ENCODE results near the gene SLIT3.
"Not testable (repeated sequence)": the region's sequence is repeated elsewhere in the genome, so short reads cannot be mapped to it uniquely, and the experiment has no call there.

The SLIT3 gene

DNA sequence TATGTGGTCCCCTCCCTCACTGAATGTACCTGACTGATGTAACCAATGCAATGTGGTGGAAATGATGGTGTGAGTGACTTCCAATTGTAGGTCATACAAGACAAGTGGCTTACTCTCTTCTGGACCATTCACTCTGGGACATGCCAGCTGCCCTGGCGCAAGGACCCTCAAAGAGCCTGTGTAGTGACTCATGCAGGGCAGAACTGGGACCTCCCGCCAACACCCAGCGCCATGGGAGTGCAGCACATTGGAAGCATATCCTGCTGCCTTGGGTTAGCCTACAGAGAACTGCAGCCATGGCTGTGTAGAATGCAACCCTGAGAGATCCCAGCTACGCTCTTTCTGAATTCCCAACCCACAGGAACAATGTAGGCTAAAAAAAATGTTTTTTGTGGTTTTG is 631.8 kb downstream of the SLIT3 start:
- DNase-seq (ENCODE audit: low spot score), result no peak

DNA sequence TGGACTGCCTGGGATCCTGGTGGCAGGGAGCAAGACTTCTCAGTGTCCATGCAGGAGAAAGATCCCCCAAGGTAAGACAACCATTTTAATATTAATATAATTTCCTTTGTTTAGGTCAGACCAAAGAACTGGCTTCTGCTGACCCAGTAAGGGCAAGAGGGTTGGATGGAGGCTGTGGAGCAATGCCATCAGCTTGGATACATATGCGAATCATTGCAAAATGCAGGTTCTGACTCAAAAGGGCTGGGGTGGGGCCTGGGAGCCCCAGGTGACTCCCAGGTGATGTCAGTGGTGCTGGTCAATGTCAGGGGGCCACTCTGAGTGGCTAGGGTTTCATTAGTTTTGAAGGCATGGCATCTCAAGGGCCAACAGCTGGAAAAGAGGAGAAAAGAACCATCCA is 632.9 kb downstream of the SLIT3 start:
- no peak for DNase-seq (ENCODE audit: low spot score)

DNA sequence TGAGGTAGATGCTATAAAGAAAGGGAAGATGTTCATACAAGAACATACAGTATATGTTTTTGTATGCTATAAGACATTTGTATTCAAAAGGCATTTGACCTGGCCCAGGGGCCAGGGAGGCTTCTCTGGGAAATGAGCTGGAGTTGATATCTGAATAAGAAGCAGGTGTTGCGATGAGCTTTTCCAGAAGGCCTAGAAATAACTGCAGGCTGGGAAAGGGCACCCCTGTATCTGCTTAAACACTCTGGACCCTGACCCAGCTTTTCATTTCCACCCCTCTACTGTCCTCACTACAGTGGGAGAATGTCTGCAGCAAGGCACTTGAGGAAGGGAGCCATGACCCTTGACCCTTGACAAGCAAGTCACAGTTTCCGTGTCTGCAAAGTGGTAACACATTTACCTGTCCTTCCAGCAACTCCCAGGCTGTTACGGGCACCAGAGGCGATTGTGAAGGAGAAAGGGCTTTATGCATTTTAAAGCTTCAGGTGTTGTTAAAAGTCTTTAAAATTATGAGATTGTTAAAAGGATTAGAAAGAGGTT is 633.6 kb downstream of the SLIT3 start:
- DNase-seq (ENCODE audit: low spot score), result no peak

DNA sequence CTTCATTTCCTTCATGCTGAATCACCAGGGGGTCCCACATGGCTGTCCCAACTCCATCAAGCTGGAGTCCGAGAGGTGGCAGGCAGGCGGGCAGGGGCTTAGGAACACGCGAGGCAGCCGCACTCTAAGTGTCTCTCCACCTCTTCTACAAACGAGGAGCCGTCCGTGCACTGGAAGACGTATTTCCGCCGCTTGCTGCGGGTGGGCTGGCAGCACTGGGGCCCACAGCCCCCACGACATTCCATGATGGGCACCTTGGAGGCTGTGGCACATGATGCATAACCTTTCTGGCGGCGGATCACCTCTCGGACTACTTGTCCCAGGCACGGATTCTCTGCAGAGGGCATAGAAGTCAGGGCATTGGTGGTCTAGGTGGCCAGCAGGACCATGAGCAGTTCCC is 634.6 kb downstream of the SLIT3 start:
- DNase-seq (ENCODE audit: low spot score), result no peak

DNA sequence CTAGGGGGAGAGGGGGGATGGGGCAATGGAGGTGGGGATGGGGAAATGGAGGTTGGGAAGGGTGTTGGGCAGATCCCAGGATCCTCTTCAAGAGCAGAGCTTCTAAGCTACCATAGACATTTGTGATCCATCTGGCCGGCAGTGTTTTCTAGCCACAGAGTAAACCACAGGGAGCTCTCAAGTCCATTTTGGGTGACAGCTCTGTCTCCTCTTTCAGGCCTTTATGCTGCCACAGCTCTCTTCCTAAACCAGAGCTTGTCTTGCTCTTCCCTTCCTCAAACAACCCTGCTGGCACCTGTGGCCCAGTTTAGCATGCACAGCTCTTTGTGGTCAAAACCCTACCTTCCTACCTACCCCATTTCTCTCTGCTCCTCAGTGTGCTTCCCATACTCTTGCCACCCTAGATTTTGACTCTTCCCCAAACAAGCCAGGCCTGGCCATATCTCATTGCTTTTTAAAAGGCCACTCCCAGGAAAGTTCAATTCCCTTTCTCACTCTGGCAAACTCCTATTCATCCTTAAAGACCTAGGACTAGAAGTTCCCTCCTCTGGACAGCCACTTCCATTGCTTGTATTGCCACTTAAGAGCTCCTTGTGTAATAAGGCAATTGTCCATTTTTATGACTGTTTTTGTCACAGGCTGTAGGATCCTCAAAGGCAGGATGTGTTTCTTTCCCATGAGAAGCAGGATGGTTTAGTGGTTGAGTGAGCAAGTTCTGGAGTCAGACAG is 637.5 kb downstream of the SLIT3 start:
- no peak for DNase-seq (ENCODE audit: low spot score)

DNA sequence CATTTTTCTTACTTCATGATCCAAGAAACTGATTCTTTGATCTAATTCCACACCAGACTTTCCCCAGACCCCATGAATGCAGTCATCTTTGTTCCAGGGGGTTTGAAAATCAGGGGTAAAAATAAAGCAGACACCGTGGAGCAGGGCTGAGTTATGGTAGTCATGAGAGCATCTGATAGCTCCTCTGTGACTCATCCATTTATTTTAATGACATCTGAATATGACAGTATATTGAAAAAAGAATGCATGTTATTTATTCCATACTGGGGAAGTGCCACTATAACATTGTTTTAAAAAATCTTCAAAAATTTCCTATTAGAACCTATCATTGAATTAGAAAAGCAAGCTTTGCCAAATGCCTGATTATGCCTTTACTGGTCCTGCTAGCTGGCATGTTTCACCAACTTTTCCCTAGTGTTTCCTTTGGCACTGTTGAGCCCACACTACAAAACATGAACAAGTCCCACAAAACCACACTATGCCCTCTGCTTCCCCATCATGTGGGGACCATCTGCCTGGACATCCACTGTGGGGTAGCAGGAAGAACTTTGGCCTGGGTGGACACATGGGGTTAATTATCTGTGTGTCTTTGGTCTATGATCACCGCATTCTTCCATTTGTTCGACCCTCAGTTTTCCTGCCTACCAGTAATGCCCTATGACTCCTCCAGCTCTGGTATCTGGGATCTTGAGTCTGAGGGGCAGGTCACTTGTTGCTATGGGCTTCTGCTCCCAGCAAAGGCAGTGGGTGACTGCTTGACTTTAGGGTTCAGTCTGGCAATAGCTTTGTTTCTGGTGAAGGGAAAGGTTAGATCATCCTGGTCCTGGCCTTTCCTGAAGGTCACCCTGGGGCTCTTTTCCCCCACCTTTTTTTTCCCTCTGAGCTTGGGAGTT is 639.1 kb downstream of the SLIT3 start:
- no peak for DNase-seq (ENCODE audit: low spot score)

DNA sequence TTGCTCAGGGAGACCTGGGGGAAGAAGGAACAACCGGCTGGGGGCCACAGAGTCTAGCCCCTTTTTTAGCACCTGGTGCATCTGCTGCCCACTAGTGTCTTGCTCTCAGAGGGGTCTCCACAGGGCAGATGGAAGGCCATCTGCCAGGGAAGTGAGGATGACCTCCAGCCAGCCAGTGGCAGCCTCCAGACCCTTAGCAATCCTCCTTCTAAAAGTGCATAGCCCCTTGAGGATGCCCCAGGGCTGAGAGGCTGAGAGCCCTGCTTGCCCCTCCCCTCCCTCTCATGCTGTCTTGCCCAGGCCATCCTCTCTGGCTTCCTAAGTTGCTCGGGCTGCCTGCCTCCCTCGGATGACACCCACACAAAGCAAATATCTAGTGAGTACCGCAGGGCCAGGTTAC is 640.2 kb downstream of the SLIT3 start:
- DNase-seq (ENCODE audit: low spot score), result no peak

DNA sequence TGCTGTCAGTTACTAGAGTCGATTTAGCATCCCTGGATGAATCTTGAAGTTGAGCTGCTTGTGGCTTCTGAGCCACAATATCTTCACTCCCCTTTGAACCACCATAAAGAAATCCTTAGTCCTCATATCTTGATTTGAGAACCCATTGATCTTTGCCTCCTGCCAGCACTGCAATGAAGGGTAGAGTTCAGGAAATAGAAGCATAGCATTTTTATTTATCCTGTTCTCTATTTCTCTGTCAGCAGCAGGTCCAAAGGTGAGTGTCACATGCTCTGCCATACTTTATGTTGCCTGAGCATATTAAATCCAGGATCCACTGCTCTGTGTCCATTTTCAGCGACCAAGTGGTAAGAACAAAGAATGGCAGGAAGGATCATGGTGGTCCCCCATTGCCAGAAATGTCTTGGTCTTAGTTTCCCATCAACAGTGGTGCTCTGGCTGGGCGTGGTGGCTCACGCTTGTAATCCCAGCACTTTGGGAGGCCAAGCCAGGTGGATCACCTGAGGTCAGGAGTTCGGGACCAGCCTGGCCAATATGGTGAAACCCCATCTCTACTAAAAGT is 641.6 kb downstream of the SLIT3 start:
- no peak for DNase-seq (ENCODE audit: low spot score)

DNA sequence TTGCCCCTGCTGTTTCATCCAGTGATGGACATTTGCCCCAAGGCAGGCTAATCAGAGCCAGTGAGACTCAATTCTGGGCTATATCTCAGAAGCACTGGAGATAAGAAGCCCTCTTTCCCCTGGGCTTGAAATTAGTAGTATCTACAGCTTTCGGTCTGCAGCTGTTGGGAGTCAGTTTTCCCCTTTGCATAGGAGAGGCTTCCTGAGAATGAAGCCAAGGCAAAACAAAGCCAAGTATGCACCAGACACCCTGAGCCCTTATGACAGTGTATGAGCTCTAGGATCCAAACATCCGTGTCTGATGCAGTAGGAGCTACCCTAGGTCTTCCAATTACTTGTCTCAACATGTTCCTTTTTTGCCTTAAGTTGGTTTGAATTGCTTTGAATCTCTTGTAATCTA is 642.5 kb downstream of the SLIT3 start:
- no peak for DNase-seq (ENCODE audit: low spot score)

DNA sequence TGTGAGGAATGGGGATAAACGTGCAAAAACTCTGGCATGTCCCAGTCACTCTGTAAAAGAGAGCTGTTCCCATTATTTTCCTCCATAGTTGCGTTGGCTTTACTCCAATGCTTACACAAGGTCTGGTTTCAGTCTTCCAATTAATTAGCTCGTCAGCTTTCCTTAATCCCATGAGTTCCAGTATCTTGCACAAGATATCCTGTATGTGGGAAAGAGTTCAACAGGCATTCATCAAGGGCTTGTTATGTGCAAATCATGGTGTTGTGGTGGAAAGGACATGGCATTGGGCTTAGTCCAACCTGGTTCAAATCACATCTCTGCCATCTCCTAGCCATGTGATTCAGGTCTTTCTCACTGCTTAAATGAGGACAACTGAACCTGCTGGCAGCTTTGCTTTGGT is 644.3 kb downstream of the SLIT3 start:
- no peak for DNase-seq (ENCODE audit: low spot score)

DNA sequence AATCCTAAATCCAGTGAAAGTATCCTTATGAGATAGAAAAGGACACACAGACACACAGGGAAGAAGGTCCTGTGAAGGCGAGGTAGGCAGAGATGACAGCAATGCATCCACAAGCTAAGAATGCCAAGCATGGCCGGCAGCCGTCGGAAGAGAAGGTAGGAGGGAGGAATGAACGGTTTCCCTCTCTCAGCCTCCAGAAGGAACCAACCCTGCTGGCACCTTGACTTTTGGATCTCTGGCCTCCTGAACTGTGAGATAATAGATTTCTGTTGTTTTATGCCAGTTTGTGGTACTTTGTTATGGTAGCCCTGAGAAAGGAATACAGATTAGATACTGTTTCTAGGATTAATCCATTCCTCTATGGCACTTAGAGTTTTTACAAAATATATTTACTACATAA is 645.6 kb downstream of the SLIT3 start:
- no peak for DNase-seq (ENCODE audit: low spot score)

DNA sequence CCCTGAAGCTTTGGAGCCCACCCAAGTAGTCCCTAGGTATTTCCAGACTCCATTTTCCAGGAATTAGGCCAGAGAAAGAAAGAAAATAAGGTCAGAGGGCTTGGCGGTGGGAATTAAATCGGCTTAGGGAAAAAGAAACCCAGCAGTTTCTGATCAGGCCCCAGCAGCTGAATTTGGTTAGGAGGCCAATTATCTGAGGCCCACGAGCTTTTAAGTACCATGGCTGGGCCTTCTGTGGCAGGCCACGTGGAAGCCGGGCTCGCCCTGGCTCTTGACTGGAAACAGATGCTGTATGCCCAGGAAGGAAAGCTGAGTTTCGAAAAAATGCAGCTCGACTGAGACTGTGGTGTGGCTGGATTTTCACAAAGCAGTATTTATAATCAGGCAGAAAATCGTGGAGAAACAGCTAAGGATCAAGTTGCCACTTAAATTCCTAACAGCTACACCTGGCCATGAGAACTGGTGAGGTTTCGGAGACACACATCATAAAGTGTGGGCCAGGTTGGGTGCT is 646.7 kb downstream of the SLIT3 start:
- DNase-seq (ENCODE audit: low spot score), result no peak

DNA sequence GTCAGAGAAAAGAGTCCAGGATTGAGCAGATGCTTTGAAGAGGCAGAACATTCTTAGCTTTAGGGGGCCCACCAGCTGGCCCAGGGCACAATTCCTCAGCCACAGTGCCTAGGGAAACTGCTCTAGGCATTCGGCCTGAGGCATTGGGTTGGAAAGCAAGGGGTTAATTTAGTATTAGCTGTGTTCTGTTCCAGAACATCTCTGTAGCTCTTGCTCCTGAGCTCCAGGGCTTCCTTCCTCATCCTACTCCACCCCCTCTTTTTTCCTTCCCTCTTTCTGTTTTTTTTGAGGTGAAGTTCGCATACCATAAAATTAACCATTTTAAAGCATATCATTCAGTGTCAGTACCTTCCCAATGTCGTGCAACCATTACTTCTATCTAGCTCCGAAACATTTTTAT is 647.3 kb downstream of the SLIT3 start:
- no peak for DNase-seq (ENCODE audit: low spot score)

DNA sequence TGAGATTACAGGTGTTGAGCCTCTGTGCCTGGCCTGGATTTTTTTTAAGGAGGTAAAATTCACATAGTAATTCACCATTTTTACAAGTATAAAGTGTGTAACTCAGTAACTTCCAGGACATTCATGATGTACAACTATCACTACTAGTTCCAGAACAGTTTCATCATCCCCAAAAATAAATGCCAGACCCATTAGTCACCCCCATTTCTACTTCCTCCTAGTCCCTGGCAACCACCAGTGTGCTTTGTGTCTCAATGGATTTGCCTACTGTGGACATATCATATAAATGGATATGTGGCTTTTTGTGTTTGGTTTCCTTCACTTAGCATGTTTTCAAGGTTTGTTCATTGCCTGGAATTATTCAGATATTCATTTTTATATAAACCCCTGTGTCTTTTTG is 649.3 kb downstream of the SLIT3 start:
- DNase-seq (ENCODE audit: low spot score), result no peak

DNA sequence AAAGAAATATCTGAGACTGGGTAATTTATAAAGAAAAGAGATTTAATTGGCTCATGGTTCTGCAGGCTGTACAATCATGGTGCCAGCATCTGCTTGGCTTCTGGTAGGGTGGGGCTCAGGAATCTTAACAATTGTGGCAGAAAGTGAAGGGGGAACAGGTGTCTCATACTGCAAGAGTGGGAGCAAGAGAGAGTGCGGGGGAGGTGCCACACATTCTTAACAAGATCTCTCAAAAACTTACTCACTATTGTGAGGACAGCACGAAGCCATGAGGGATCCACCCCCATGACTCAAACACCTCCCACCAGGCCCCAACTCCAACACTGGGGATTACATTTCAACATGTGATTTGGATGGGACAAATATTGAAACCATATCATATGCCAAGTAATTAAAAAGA is 651.6 kb downstream of the SLIT3 start:
- no peak for DNase-seq (ENCODE audit: low spot score)

DNA sequence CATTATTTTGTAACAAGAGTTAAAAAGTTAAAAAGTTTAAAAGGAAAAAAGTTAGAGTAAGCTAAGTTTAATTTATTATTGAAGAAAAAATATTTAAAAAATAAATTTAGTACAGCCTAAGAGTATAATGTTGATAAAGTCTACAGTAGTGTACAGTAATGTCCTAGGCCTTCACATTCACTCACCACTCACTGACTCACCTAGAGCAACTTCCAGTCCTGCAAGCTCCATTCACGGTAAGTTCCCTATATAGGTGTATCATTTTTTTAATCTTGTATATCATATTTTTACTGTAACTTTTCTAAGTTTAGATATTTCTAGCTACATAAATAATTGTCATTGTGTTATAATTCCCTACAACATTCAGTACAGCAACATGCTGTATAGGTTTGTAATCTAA is 652.4 kb downstream of the SLIT3 start:
- no peak for DNase-seq (ENCODE audit: low spot score)

DNA sequence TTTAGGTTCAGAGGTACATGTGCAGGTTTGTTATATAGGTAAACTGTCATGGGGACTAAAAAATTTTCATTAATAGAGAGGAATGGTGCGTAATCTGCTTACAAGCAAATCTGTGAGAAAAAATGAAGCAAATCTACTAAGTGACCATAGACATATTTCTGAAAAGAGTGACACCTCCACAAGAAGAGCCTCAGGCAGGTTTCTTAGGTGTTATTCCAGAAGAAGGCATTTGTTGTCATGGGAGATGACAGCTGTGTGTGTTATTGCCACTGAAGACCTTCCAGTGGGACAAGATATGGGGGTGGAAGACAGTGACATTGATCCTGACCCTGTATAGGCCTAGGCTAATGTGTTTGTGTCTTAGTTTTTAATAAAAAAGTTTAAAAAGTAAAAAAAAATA is 652.9 kb downstream of the SLIT3 start:
- DNase-seq (ENCODE audit: low spot score), result no peak

DNA sequence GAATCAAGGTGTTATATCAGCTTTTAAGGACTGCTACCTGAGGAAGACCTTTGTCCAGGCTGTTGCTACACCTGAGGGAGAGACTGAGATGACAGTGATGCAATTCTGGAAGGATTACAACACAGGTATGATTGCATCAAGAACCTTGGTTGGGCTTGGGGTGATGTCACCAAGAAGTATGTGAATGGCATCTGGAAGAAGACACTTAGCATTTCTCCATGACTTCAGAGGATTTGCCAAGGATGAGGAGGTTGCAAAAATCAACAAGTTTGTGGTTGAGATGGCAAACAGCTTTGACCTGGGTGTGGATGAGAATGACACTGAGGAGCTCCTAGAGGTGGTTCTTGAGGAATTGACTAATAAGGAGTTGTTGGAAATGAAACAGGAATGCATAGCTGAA is 653.9 kb downstream of the SLIT3 start:
- DNase-seq (ENCODE audit: low spot score), result no peak

DNA sequence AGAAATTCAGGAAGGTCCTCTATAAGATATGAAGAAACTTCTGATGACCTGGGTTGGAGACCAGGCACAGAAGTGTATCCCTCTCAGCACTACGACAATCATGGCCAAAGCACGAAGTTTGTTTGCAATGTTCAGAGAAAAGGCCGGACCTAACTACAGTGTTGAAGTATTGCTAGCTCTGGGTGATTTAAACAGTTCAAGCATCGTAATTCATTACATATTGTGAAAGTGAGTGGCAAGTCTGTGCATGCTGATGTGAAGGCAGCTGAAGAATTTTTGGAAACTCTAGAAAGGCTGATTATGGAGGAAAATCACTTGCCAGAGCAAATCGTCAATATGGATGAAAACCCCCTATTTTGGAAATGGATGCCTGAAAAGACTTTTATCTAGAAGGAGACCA is 654.6 kb downstream of the SLIT3 start:
- no peak for DNase-seq (ENCODE audit: low spot score)

DNA sequence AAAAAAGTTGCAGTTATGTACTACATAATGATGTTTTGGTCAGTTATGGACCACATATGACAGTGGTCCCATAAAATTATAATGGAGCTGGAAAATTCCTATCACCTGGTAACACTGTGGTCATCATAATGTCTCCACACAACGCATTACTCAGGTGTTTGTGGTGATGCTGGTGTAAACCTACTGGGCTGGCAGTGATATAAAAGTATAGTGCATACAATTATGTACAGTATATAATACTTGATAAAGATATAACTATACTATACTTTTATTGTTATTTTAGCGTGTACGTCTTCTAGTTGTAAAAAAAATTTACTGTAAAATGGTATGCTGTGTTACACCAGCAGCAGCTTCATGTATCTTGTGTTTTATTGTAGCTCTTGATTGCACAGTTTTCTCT is 655.7 kb downstream of the SLIT3 start:
- no peak for DNase-seq (ENCODE audit: low spot score)

DNA sequence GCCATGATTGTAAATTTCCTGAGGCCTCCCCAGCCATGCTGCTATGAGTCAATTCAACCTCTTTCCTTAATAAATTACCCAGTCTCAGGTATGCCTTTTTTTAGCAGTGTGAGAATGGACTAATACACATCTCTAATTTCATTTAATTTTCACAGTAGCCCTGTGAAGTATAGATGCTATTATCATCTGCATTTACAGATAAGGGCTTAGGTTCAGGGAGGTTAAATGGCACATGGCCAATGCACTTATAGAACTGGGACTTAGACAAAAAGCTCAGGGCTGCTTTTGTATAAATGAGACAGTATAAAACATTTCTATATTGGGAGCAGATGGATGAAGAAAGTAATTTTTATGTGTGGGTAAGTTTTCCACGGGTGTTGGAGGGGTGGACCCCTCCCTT is 658.9 kb downstream of the SLIT3 start:
- no peak for DNase-seq (ENCODE audit: low spot score)

DNA sequence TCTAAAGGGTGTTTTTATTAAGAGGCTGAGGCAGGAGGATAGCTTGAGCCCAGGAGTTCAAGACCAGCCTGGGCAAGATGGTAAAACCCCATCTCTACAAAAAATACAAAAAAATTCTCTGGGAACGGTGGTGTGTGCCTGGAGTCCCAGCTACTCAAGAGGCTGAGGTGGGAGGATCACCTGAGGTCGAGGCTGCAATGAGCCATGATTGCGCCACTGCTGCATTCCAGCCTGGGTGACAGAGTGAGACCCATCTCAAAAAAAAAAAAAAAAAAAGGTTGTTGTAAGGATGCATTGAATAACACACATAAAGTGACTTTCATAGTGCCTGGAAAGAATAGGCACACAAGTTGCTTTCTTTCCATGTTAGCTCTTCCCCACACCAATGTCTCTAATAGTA is 662.1 kb downstream of the SLIT3 start:
- DNase-seq (ENCODE audit: low spot score), result not testable (repeated sequence)

DNA sequence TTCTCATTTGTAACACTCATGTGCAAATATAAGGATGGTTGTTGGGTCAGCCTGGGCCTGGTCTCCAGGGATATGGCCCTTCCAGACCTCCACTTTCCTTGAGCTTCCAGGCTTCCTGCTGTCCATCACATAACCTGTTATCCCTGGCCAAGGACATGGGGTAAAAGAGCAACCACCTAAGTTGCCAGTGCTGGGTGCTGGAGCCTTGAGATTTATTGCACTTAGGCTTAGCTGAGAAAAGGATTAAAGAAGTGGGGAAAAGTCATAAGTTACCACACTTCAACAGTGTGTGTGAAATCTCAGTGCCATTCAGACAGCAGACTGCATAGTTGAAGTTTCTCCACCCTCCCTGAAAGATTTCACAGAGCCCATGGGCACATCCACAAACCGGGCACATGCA is 663.1 kb downstream of the SLIT3 start:
- no peak for DNase-seq (ENCODE audit: low spot score)

All from D341Med (cell line).